NCI-H1417 (cell line): ENCODE results near the gene DIABLO.
A peak's percentile ranks its signal among the peaks of the same experiment; 100 is the strongest.
"Not testable (repeated sequence)": the region's sequence is repeated elsewhere in the genome, so short reads cannot be mapped to it uniquely, and the experiment has no call there.

Source experiments
- DNase-seq, 3 experiments: peaks; one replicate each; lab custom pipeline; 2025; lab: John Stamatoyannopoulos, UW

The DIABLO gene

DNA sequence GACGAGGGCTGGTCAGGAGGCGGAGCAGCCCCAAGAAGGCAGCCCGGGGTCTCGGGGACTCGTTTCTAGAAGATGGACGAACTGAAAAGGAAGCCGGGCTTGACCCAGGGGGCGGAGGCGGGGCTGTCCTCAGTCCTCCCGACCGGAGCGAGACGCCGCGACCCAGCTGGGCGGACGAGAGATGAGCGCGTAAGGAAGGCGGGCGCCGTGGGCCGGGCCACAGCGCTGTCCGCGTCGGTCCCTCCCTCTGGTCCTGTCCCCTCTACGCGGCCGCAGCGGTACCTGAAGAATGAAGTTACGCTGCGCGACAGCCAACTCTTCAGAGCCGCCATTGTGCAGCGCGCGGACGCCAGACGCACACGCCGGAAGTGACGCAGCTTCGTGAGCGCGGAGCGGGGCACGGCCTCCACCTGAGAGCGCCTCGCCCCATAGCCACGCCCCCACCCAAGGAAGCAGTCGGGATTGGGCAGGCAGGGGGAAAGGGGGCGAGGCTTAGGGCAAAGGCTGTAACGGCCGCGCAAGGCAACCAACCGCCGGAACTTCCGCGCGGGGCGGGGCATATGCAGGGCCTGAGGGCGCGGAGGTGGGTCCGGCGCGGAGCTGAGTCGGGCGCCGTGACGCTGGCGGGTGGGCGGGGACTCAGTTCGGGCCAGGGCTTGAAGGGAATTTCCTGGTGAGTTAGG, at the start of gene DIABLO:
TSS of gene DIABLO (minus strand) at position 370 of the 683 bp plus-strand sequence. CDS start at position 332, 38 bp downstream.
- peak; percentile 100 for DNase-seq

DNA sequence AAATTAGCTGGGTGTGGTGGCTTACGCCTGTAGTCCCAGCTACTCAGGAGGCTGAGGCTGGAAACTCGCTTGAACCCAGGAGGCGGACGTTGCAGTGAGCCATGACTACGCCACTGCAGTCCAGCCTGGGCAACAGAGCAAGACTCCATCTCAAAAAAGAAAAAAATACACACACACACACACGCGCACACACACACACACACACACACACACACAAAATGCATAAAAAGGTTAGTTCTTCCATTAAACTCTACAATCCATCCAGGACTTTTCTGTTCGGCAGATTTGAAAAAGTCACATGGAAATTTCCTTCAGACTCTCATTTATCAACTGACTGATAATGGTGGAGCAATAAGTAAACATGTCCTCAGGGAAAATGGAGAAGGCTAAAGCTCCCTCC, 49.6 kb upstream of the DIABLO start:
- no peak for DNase-seq

DNA sequence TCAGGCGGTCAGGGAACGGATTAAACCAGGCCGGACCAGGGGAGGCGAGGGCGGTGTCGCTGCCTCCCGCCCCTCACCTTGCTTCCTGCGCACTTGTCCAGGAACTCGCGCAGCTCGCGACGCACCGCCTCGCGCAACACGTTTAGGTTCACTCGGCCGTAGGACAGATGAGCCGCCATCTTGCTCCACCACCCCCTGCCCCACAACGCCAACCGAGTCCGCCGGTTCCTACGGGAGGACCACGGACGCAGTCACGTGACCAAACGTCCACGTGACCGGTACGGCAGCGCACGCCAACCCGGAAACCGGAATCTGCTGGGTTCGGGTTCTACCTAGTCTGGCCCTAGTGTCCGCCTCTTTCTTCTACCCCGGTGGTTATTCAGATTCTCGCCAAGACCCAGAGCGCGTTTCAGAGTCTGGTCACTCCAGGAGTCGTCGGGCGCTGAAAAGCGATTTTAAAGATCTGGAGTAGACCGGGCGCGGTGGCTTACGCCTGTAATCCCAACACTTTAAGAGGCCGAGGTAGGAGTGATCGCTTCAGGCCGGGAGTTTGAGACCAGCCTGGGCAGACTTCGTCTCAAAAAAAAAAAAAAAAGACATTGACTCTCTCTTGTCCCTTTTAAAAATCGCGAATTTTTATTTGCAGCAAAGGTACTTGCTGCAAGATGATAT, 40.5 kb upstream of the DIABLO start, which contains the start of gene VPS33A:
TSS of gene VPS33A (minus strand) at position 265 of the 672 bp plus-strand sequence. CDS start at position 179, 86 bp downstream.
- DNase-seq = peak; percentile 97 to 99 (median 98)

DNA sequence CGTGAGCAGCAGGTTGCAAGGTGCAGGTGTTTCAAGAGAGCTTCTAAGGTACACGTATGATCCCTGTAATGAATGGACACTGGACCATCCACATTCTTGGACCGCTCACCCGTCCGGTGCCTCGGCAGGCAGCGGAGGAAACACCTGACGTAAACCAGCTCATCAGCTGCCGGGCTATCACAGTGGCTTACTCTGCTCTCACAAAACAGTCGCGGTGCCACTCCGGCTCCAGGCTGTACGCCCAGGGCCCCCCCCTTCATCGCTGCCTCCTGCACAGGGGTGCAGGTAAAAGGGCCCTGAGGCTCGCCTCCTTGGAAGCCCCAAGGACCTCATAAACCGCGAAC, 40.0 kb upstream of the DIABLO start:
- DNase-seq = no peak

DNA sequence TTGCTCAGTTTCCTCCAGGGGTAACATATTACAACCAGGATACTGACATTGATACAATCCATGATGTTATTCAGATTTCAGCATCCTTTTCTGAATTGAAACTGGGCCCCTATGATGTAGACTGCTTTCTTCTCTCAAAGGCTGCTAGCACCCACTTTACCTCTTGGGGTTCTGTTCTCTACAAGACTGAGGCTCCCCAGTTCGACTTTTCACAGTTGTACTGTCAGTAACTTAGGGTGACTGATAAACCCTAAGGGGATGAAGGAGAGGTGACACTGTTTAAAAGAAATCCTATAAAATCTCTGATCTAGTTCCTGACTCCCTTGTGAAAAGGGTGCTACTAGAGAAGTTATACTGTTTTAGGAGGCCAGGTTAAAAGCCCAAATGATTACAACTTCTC, 39.6 kb upstream of the DIABLO start:
- DNase-seq = no peak

DNA sequence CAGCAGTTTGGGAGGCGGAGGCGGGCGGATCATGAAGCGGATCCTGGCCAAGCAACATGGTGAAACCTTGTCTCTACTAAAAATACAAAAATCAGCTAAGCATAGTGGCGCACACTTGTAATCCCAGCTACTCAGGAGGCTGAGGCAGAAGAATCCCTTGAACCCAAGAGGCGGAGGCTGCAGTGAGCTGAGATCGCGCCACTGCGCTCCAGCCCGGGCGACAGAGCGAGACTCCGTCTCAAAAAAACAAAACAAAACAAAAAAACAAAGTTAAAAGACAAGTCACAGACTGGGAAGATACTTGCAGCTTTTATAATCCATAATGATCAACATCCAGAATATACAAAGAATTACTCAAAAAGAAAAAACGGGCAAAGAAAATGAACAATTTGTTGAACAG, 34.9 kb upstream of the DIABLO start:
- not testable (repeated sequence) for DNase-seq

DNA sequence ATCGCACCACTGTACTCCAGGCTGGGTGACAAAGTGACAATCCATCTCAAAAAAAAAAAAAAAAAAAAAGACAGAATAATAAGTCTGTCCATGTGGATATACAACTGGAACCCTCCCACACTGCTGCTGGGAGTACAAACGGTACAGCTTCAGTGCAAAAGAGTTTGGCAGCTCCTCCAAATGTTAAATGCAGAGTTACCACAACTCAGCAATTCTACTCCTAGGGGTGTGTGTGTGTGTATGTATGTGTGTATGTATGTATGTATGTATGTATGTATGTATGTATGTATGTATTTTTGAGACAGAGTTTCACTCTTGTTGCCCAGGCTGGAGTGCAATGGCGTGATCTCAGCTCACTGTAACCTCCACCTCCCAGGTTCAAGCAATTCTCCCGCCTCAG, 33.1 kb upstream of the DIABLO start:
- DNase-seq = not testable (repeated sequence)

DNA sequence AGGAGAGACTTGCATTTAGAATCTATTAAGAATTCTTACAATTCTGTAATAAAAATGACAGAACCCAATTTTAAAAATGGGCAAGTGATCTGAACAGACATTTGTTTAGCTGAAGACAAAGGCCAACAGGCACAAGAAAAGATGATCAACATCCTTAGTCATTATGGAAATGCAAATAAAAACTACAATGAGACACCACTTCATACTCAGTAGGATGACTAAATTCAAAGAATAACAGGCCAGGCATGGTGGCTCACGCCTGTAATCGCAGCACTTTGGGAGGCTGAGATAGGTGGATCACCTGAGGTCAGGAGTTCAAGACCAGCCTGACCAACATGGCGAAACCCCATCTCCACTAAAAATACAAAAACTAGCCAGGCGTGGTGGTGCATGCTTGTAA, 32.6 kb upstream of the DIABLO start:
- not testable (repeated sequence) for DNase-seq

DNA sequence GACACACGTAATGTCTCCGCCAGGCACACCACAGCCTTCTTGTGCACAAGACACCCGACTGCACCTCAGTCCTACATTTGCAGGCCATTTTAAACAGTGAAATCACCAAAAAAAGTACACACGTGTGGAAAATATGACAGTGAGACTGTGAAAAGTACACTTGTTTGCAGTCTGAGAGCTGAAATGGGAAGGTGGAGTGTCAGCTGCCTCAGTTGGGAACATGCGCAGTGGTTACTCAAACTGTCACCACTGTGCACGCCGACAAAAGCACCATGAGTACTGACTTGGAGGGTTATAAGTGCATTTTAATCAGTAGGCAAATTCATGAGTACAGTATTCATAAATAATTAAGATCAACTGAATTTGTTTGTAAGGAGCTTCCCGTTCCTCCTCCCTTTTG, 24.7 kb upstream of the DIABLO start:
- DNase-seq = no peak

DNA sequence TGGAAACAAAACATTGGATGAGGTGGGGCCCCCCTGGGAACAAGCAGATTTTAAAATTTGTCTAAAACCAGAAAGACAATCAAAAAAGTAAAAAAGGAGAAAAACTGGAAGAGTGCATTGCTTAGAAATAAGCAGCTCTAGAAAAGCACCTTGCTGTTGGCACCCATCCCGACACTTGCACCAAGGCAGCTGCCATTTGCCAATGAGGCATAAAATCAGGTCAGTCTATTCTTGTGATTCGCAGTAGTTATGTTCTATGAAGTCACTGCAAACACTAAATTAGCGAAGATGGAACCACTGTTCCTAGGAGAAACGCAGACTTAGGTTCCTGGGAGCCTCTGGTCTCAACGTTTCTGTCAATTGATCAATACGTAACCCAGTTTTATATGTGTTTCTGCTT, 24.2 kb upstream of the DIABLO start:
- DNase-seq = peak in 2 of 3 experiments; percentile 24 to 79

DNA sequence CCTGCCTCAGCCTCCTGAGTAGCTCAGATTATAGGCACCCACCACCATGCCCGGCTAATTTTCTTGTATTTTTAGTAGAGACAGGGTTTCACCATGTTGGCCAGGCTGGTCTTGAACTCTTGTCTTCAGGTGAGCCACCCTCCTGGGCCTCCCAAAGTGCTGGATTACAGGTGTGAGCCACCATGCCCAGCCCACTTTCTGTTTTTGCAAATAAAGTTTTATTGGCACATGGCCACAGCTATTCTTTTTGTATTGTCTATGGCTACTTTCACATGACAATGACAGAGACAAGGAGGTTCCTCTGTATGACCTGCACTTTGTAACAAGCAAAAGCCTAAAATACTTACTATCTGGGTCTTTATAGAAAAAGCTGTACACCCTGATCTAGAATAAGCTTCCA, 19.7 kb upstream of the DIABLO start:
- DNase-seq = no peak

DNA sequence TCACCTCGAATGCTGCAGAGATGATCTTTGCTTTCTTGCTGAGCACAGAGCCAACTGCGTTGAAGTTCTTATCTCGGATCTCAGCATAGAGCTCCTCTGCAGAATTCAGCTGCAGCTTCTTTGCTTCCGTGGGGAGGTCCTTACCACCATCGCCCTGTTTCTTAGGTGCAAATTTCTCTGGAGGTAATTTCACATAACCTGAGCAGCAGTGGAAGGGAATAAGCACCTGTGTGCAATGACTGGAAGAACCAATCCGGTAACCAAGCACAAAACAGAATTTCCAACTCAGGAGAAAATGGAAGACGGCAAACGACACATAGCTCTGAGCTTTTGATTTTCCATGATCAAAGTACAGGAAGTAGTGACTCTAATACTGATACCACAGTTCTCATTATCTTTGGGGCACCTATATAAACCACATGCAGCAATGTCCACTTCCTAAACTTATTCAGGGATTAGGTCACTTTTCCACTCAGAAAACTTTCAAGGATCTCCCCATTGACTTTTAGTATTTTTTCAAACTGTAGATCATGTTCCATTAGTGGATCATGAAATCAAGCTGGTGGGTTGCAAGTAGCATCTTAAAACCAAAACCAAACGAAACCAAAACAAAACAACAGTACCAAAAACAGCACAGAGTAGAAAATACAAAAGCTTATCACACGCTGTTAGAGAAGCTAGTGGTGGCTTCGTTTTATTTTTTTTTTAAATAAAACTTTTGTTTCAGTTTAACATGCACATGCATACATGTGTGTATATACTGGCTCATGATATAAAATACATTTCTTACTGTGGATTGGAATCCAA, 18.9 kb upstream of the DIABLO start:
- DNase-seq = no peak

DNA sequence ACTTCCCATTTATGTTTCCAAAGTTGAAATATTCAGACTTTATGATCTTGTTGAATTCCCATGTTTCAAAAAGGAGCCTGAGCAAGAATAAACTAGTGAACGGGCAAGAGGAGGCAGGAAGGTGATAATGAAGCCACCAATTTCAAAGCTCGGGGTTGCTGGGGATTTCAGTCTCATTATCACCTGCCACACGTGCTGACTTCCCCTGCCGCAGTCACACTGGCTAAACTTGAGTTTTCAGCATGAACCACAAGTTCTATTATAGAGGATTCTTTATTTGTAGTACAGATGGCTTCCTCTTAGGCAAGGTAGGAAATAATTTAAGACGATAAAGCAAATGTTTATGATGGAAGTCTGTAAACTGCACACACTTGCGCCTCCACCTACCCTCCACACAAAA, 18.1 kb upstream of the DIABLO start:
- DNase-seq = no peak

DNA sequence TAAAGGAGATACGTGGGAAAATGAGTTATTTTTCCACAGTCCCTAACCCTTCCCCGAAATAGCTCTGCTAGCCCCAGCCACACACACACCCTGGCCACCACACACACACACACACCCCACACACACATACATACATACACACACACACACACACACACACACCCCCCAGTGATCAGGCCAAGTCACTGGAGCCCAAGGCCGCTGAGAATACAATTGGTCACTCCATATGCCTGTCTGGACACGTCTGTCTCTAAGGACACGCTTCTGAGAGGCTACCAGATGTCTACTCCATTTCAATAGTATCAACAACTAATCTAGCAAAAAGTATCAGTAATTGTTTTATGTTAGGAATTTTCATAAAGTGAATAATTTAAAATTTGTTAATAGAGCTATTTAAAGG, 13.0 kb upstream of the DIABLO start:
- peak in 1 of 3 experiments; percentile 34 for DNase-seq

DNA sequence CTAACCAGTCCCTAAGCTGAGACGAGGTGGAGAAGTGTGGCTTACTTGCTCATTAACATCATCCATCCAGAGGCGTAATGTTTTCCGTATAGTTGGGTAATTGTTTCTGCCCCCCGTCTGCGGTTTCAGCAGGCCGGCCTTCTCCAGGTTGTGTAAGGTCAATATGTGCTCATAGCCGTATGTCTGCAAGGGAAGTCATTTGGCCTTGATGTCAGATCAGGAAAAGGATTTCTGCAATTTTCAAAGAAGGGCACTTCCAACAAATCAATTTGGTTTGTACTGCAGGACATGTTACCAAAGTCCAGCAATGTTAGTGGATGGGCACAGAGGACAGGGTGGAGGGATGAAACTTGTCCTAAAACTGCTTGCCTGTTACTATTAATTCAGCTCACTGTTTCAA, 9.9 kb upstream of the DIABLO start:
- no peak for DNase-seq

DNA sequence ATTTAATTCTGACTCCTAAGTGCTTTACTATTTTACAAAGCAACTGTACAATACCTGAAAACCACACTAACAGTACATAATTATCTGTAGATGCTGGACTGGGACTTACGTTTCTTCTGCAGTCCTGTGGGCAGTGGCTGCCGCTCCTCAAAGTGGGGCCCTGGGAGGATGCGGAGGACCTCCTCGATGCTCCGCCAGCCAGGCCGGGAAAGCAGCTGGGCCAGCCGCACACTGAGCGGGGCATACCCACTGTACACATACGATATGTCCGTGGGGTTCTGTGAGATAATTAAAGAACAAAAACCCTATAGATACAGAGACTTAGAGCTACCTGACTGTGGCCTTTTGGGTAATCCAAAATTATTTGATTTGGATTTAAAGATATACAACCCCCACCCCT, 6.8 kb upstream of the DIABLO start:
- no peak for DNase-seq

DNA sequence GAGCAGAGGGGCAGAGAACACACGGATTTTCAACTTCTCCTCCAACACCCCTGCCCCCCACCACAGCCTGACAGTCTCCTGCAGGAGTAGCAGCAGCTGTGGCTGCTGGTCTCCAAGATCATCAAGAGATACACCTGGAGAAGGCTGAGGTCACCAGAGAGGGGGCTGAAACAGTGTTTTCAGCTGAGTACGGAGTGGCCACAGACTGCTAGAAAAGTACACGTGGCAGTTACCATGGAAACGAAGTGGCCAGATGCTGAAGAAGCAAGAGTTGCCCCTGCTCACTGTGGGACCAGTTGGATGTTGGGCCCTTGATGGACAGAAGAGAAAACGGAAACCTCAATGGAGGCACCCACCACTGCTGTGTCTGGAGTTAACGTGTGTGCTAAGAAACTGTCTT, 4.9 kb upstream of the DIABLO start:
- DNase-seq = no peak

DNA sequence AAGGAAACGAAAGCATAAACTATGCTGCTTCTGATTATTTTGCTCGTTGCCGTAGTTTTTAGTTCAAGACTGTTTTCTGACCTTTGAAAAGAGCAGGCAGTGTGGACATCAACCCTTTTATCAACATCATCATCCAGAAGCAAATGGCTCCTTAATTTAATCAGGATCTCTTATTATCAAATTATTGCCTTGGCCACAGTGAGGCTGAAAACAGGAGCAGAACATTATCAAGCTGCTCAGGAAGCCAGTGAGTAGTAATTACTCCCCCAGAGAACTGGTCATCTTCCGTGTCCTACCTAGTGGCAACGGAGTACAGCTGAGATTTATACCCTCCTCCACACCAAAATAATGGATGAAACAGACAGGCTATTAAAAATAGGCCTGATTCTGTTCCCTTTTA, 2.2 kb upstream of the DIABLO start:
- DNase-seq = no peak

DNA sequence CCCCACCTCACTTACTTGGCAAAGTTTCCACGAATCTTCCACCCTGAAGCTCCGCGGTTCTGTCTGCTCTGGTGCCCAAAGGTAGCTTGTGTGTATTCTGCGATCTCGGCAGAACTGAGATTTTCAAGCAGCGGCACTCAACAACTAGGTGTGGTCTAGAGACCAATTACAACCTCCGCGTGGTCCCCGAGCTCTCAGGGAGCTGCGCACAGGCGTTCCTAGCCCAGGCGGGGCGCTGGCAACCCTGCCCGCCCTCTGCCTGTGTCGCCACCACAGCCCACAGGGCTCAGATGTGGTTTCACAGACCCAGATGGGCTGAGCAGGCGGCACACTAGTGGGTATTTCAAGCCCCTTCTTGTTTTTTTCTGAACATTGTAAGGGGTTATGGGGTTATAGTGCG, 1.5 kb upstream of the DIABLO start:
- peak; percentile 49 to 71 (median 55) for DNase-seq

DNA sequence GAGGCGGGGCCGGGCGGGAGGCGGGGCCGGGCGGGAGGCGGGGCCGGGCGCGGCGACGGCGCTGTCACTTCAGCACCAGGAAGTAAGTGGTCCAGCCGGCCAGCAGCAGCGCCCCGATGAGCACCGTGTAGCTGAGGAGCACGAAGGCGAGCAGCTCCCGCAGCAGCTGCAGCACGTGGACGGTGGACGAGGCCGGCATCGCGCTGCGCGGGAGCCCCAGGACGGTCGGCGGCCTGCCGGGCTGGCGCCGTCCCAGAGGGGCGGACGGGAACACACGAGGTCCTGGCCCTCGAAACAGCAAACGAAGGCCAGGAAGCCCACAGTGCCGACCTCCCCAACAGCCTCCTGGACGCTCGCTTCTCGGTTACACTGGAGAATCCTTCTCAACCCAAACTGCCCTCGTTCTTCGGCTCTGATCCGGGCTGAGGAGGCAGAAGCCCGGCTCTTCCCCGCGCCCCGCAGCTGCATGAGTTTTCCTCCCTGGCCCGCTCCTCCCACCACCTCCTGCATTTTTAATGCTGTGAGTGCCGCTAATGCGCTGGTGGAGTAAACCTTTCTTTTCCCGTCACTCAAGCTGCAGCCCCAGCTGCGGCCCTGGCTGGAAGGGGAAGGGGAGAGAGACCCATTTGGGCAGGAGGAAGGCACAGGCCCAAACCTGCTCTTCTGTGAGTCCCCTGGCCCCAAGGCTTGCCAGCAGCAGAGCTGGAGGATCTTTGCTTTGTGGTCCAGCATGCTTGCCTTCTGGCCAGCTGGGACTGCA, 694 bp upstream of the DIABLO start:
- DNase-seq = peak in 2 of 3 experiments; percentile 33 to 78

DNA sequence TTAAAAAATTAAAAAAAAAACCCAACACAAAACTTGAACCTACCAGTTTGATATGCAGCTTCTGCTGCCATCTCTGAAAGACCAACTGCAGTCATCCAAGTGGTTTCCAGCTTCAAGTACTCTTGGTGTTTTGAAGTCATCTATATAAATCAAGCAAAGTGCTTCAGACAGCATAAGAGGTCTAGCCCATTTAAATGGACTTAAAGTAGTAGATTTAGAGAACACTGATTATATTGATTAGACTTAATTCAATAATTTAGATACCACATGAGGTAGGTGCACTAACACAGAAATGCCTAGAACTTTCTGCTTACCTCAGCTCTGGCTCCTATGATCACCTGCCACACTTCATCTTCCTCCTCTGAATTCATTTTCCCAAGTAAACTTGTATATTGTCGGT, 9.4 kb downstream of the DIABLO start:
- no peak for DNase-seq

DNA sequence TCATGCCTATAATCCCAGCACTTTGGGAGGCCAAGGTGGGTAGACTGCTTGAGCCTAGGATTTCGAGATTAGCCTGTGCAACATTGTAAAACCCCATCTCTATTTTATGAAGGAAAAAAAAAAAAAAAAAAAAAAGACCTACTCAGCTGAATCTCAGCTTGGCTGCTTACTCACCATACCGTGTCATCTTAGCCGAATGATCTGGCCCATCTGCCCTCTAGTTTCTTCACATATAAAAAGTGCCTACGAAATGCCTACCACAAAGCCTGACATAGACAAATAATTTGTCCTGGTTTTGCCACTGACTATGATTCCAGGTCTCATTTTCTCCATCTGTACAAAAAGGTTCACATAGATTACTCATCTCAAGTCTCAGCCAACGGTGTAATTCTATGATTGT, 10.1 kb downstream of the DIABLO start:
- DNase-seq = no peak
